GM18519 (cell line): ENCODE measurements around the gene C8B.

Experiments used
- ATAC-seq: cut with Tn5 transposase; IDR thresholded peaks from one replicate; pipeline ENCODE4 v1.9.1; 2021; ENCODE audit warnings: mild to moderate bottlenecking, moderate library complexity; ENCODE audit not compliant: unreplicated experiment, low FRiP score

Gene C8B

DNA sequence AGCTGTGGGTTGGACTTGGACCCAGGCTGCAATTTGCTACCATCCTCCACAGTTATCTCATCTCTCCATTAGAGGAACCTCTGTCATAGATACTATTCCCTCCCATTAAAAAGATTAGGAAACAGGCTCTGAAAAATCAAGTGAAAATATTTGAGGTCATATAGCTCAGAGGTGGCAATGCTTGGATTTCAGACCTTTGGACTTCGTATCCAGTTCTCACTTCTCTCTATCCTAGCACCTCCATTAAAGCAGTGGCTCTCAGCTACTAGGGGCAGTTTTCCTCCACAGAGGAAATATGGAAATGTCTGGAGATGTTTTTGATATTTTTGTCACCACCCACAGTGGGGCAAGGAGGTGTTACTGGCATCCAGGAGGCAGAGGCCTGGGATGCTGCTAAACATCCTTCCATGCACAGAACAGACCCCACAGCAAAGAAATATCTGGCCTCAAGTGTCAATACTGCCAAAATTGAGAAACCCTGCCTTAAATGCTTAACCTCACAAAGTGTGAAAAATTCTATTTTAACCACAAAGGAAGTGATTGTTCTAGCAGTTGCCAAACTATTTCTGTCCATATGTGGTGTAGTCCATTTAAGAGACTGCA lies 57.1 kb downstream of the C8B start:
- no peak for ATAC-seq

- ATAC-seq = no peak
These were observed 60.1 kb downstream of the C8B start for GRCh38 chr1:56905667-56906066.

- ATAC-seq = no peak
These were observed 61.0 kb downstream of the C8B start for GRCh38 chr1:56904663-56905397.

DNA sequence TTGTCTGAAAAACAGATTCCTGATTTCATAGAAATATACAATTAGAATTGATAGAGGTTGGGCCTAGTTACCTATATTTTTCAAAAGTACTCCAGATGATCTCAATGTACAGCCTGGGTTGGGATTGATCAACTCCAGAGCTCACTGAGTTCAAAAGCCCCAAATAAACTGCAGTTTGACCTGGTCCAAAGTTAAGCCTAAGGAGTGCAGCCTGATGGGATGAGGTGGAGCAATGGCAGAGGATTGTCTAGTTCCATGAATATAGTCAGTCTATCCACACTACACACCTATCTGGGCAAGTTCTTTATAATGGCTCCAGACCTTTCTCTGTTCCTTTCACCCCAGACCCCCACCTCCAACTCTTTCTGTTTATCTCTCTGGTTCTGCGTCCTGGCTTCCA lies 62.0 kb downstream of the C8B start:
- no peak for ATAC-seq

DNA sequence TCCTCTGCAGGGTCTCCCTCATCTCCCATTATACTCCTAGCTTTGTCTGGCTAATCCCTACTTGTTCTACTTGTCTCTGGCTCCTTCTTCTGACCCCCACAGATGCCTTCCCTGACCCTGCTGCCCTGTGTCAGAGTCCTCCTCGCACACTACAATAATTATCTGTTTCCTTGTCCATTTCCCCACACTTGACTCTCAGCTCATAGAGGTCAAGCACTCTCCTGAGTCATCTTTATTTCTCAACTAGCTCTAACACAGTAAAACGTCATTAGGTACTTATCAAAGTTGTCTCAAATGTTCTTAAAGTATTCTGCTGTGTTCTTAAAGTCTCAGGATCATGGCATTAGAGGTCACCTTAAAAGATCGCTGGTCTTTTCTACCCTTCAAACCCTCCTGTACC lies 64.1 kb downstream of the C8B start:
- no peak for ATAC-seq

DNA sequence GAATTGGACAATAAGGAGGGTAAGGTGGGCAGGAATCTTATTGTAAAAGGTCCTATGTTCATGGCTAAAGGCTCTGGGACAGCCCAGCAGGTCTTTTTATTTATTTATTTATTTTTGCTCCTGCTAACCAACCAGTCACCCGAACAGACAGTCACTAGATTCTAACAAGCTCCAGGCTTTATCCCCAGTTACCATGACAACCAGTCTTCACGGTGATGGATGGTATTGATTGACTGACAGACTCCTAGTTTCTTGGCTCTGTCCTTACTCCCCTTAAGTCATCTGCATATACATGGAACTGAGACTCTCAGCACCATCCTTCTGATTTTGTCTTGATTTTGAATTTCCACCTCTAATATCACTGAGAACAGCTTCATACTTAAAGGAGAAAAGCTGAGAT lies 66.9 kb downstream of the C8B start:
- no peak for ATAC-seq

DNA sequence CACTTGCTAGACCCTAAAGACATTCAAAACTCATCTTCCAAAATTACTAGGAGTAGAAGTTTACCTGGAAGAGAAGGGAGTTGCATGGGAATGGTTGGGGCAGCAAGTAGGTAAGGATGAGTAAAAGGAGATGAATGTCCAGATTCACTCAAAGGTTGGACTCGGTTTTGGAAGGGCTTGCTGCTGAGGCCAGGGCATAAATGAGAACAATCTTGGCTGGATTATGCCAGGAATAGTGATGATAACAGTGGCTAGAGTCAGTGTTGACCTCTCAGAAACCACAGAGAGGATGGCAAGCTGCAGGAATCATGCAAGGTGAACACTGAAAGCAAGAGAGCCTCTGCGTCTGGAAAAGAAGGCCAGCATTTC lies 67.8 kb downstream of the C8B start:
- ATAC-seq = no peak

- ATAC-seq = no peak
These were observed 68.4 kb downstream of the C8B start for GRCh38 chr1:56897150-56898004.

GRCh38 chr1:56894014-56894413 lies 71.8 kb downstream of the C8B start:
- no peak for ATAC-seq

DNA sequence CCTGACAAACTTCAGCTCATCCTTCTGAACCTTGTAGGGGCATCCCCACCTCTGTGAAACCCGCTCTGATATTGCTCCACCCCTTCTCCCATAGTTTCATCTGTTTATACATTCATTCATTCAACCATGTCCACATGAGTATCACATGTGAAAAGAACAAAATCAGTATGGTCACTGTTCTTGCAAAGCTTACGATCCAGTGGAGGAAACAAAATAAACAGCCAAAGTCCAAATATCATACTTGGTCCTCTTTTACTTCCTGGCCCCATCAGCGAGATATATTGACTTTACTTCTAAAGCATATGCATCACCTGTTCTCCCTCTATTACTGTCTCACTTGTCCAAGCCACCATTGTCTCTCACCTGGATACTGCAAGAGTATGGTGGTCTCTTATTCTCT lies 75.6 kb downstream of the C8B start:
- ATAC-seq = no peak

GRCh38 chr1:56881417-56881816 lies 84.4 kb downstream of the C8B start:
- ATAC-seq = no peak

GRCh38 chr1:56880774-56881173 lies 85.0 kb downstream of the C8B start:
- no peak for ATAC-seq
